ENCODE data around the gene LTBP1. TPM values are rescaled to one million over a fixed set of nuclear protein-coding genes. Genes with fewer than 3 reads are reported as not detected.

The LTBP1 gene
- total RNA-seq, 2 donors from 2014 or later, result 25.9 to 99.8 TPM

- Histone ChIP-seq H3K4me3 (no peak overlapping the region), H3K36me3 (no peaks in the 10 kb centered on the region), H3K4me1 (replicated peaks) (no peaks in the 10 kb centered on the region), H3K27ac (no peak overlapping the region), H3K27me3 (replicated peaks; ENCODE audit: insufficient read depth) (no peaks in the 10 kb centered on the region), H3K9me3 (no peaks in the 10 kb centered on the region)
- 68% methylated on average over 6 of the region's 6 CpGs for WGBS
- TF ChIP-seq POLR2AphosphoS5 (IDR thresholded peaks at IDR 0.05), result no peak
- no peak for TF ChIP-seq POLR2A (IDR thresholded peaks at IDR 0.05)
- TF ChIP-seq CTCF (IDR thresholded peaks at IDR 0.05), result no peak
- intact Hi-C loops (cut with DNase I), result no loop called here
- no peak for DNase-seq (ENCODE audit: low spot score)
Observed at GRCh38 chr2:33214857-33215256, 268.1 kb downstream of the LTBP1 start.

- H3K27me3 ChIP-seq (replicated peaks; ENCODE audit: insufficient read depth), result no peaks in the 10 kb centered on the region
- no peak overlapping the region for H3K27ac ChIP-seq
- intact Hi-C loops (cut with DNase I), result no loop called here
- H3K4me1 ChIP-seq (replicated peaks), result no peaks in the 10 kb centered on the region
- no peak for TF ChIP-seq POLR2AphosphoS5 (IDR thresholded peaks at IDR 0.05)
- TF ChIP-seq POLR2A (IDR thresholded peaks at IDR 0.05), result no peak
- no peak for TF ChIP-seq CTCF (IDR thresholded peaks at IDR 0.05)
- H3K4me3 ChIP-seq, result no peak overlapping the region
- H3K36me3 ChIP-seq, result no peaks in the 10 kb centered on the region
- no peaks in the 10 kb centered on the region for H3K9me3 ChIP-seq
- DNase-seq (ENCODE audit: low spot score), result no peak
- WGBS, result 48% methylated on average over 3 of the region's 3 CpGs
Observed at GRCh38 chr2:33215299-33215698, 268.5 kb downstream of the LTBP1 start.

- Histone ChIP-seq H3K4me1 (replicated peaks) (no peaks in the 10 kb centered on the region), H3K27me3 (replicated peaks; ENCODE audit: insufficient read depth) (no peaks in the 10 kb centered on the region), H3K4me3 (no peak overlapping the region), H3K27ac (no peak overlapping the region), H3K9me3 (no peaks in the 10 kb centered on the region), H3K36me3 (no peaks in the 10 kb centered on the region)
- intact Hi-C loops (cut with DNase I), result no loop called here
- 96% methylated on average over 3 of the region's 3 CpGs for WGBS
- no peak for DNase-seq (ENCODE audit: low spot score)
- no peak for TF ChIP-seq POLR2A (IDR thresholded peaks at IDR 0.05)
- TF ChIP-seq POLR2AphosphoS5 (IDR thresholded peaks at IDR 0.05), result no peak
Observed at GRCh38 chr2:33215983-33216382, 269.2 kb downstream of the LTBP1 start.

- Histone ChIP-seq H3K27me3 (replicated peaks; ENCODE audit: insufficient read depth) (no peaks in the 10 kb centered on the region), H3K9me3 (no peaks in the 10 kb centered on the region), H3K27ac (no peak overlapping the region), H3K36me3 (no peaks in the 10 kb centered on the region), H3K4me1 (replicated peaks) (no peaks in the 10 kb centered on the region), H3K4me3 (no peak overlapping the region)
- 84% methylated on average over 3 of the region's 3 CpGs for WGBS
- no peak for DNase-seq (ENCODE audit: low spot score)
- intact Hi-C loops (cut with DNase I), result no loop called here
- TF ChIP-seq POLR2A (IDR thresholded peaks at IDR 0.05), result no peak
- no peak for TF ChIP-seq POLR2AphosphoS5 (IDR thresholded peaks at IDR 0.05)
- TF ChIP-seq CTCF (IDR thresholded peaks at IDR 0.05), result no peak
Observed at GRCh38 chr2:33216508-33217182, 269.9 kb downstream of the LTBP1 start.

- TF ChIP-seq POLR2AphosphoS5 (IDR thresholded peaks at IDR 0.05), result no peak
- no peak for TF ChIP-seq CTCF (IDR thresholded peaks at IDR 0.05)
- no peak for TF ChIP-seq POLR2A (IDR thresholded peaks at IDR 0.05)
- WGBS, result 59% methylated on average over 3 of the region's 3 CpGs
- no peaks in the 10 kb centered on the region for H3K4me1 ChIP-seq (replicated peaks)
- H3K9me3 ChIP-seq, result no peaks in the 10 kb centered on the region
- no peak for DNase-seq (ENCODE audit: low spot score)
- no peak overlapping the region for H3K4me3 ChIP-seq
- intact Hi-C loops (cut with DNase I), result no loop called here
- no peaks in the 10 kb centered on the region for H3K36me3 ChIP-seq
- no peaks in the 10 kb centered on the region for H3K27me3 ChIP-seq (replicated peaks; ENCODE audit: insufficient read depth)
- H3K27ac ChIP-seq, result no peak overlapping the region
Observed at GRCh38 chr2:33217406-33217805, 270.7 kb downstream of the LTBP1 start.
